H9 (cell line): ENCODE results near the gene LTBP4. TPM values are rescaled to one million over a fixed set of nuclear protein-coding genes. Genes with fewer than 3 reads are reported as not detected.

Experiments used
- DNase-seq: peaks from one replicate; pipeline ENCODE4 v3.0.0-alpha.2; 2017
- H2AFZ ChIP-seq: one replicate; pipeline ENCODE4 v1.6.1; 2013; ENCODE audit warnings: mild to moderate bottlenecking, low read length, control low read depth, moderate library complexity
- H2AK5ac ChIP-seq: 2 replicates; pipeline ENCODE4 v1.6.1; 2013; ENCODE audit warnings: low read length, control low read depth, mixed read lengths; ENCODE audit not compliant: insufficient read length
- H2BK120ac ChIP-seq: one replicate; pipeline ENCODE4 v1.6.1; 2013; ENCODE audit warnings: low read depth, mild to moderate bottlenecking, low read length, control low read depth, inconsistent platforms; ENCODE audit not compliant: poor library complexity, severe bottlenecking
- H2BK12ac ChIP-seq: 2 replicates; pipeline ENCODE4 v1.6.1; 2013; ENCODE audit warnings: low read length, control low read depth, mixed read lengths, low read depth; ENCODE audit not compliant: insufficient read length
- H2BK15ac ChIP-seq: 2 replicates; pipeline ENCODE4 v1.6.1; 2013; ENCODE audit warnings: low read depth, low read length, control low read depth
- H2BK20ac ChIP-seq: one replicate; pipeline ENCODE4 v1.6.1; 2013; ENCODE audit warnings: low read depth, mild to moderate bottlenecking, low read length, control low read depth, inconsistent platforms; ENCODE audit not compliant: poor library complexity, severe bottlenecking
- H2BK5ac ChIP-seq: 2 replicates; pipeline ENCODE4 v1.6.1; 2013; ENCODE audit warnings: low read length, control low read depth, mixed read lengths; ENCODE audit not compliant: insufficient read length
- H3K14ac ChIP-seq: 2 replicates; pipeline ENCODE4 v1.6.1; 2013; ENCODE audit warnings: low read length, control low read depth; ENCODE audit not compliant: insufficient read depth
- H3K18ac ChIP-seq: 2 replicates; pipeline ENCODE4 v1.6.1; 2013; ENCODE audit warnings: low read depth, mild to moderate bottlenecking, mixed read lengths, low read length, control low read depth; ENCODE audit not compliant: insufficient read length
- H3K23ac ChIP-seq: 2 replicates; pipeline ENCODE4 v1.6.1; 2013; ENCODE audit warnings: low read length, control low read depth, mixed read lengths, low read depth; ENCODE audit not compliant: insufficient read length
- H3K23me2 ChIP-seq: 2 replicates; pipeline ENCODE4 v1.6.1; 2013; ENCODE audit warnings: low read depth, mild to moderate bottlenecking, mixed read lengths, low read length, control low read depth; ENCODE audit not compliant: insufficient read length, poor library complexity, severe bottlenecking
- H3K27ac ChIP-seq: 2 replicates; pipeline ENCODE4 v1.5.1; 2013; ENCODE audit warnings: low read length, control low read depth, mixed read lengths, low read depth; ENCODE audit not compliant: insufficient read length
- H3K27me3 ChIP-seq: 2 replicates; pipeline ENCODE4 v1.6.1; 2013; ENCODE audit warnings: low read length, control low read depth, inconsistent platforms; ENCODE audit not compliant: insufficient read depth
- H3K4ac ChIP-seq: 2 replicates; pipeline ENCODE4 v1.6.1; 2013; ENCODE audit warnings: low read depth, mild to moderate bottlenecking, control low read depth, inconsistent platforms, low read length, moderate library complexity
- H3K4me1 ChIP-seq: 2 replicates; pipeline ENCODE4 v1.6.1; 2013; ENCODE audit warnings: low read length, control low read depth, inconsistent platforms; ENCODE audit not compliant: insufficient read depth
- H3K4me2 ChIP-seq: 2 replicates; pipeline ENCODE4 v1.6.1; 2013; ENCODE audit warnings: low read length, control low read depth, mixed read lengths; ENCODE audit not compliant: insufficient read length, insufficient read depth
- H3K56ac ChIP-seq: 2 replicates; pipeline ENCODE4 v1.6.1; 2013; ENCODE audit warnings: low read depth, mild to moderate bottlenecking, mixed read lengths, low read length, control low read depth; ENCODE audit not compliant: insufficient read length
- H3K79me1 ChIP-seq: 2 replicates; pipeline ENCODE4 v1.6.1; 2013; ENCODE audit warnings: low read depth, mild to moderate bottlenecking, moderate library complexity, low read length, control low read depth, inconsistent platforms; ENCODE audit not compliant: insufficient read depth, poor library complexity, severe bottlenecking
- H3K79me2 ChIP-seq: 2 replicates; pipeline ENCODE4 v1.6.1; 2013; ENCODE audit warnings: low read length, control low read depth, inconsistent platforms; ENCODE audit not compliant: insufficient read depth
- H3K9ac ChIP-seq: 2 replicates; pipeline ENCODE4 v1.6.1; 2013; ENCODE audit warnings: low read length, control low read depth, mixed read lengths; ENCODE audit not compliant: insufficient read length; ENCODE audit errors: extremely low read depth
- H3K9me3 ChIP-seq: one replicate; pipeline ENCODE4 v1.6.1; 2013; ENCODE audit warnings: low read depth, low read length, inconsistent platforms; ENCODE audit not compliant: control insufficient read depth
- H3T11ph ChIP-seq: one replicate; pipeline ENCODE4 v1.6.1; 2013; ENCODE audit warnings: mild to moderate bottlenecking, low read length, control low read depth, inconsistent platforms
- H4K20me1 ChIP-seq: one replicate; pipeline ENCODE4 v1.6.1; 2013; ENCODE audit not compliant: control insufficient read depth, insufficient read length, insufficient read depth
- H4K5ac ChIP-seq: 2 replicates; pipeline ENCODE4 v1.6.1; 2013; ENCODE audit warnings: low read depth, mild to moderate bottlenecking, mixed read lengths, low read length, control low read depth; ENCODE audit not compliant: insufficient read length
- H4K8ac ChIP-seq: replicated peaks from 2 replicates; pipeline ENCODE4 v1.6.1; 2013; ENCODE audit warnings: low read length, control low read depth, mixed read lengths, low read depth; ENCODE audit not compliant: insufficient read length
- H4K91ac ChIP-seq: 2 replicates; pipeline ENCODE4 v1.6.1; 2013; ENCODE audit warnings: low read depth, mild to moderate bottlenecking, moderate library complexity, mixed read lengths, low read length, control low read depth; ENCODE audit not compliant: insufficient read length
- H3K27ac Mint-ChIP-seq, 3 experiments: 2 replicates in 2 of 3; 3 replicates in 1 of 3; pipeline ENCODE4 v1.8.0; 2020 to 2021; ENCODE audit warnings: mixed read lengths in 3 of 3, mild to moderate bottlenecking in 1 of 3, moderate library complexity in 1 of 3
- H3K27me3 Mint-ChIP-seq: 2 replicates; pipeline ENCODE4 v1.8.0; 2021; ENCODE audit warnings: low read depth, mild to moderate bottlenecking, moderate library complexity, mixed read lengths
- H3K36me3 Mint-ChIP-seq, 3 experiments: 2 replicates in 2 of 3; 3 replicates in 1 of 3; pipeline ENCODE4 v1.8.0; 2020 to 2021; ENCODE audit warnings: low read depth in 3 of 3, mixed read lengths in 3 of 3; ENCODE audit not compliant: insufficient read depth in 1 of 3
- H3K4me1 Mint-ChIP-seq, 2 experiments: 2 replicates each; pipeline ENCODE4 v1.8.0; 2020; ENCODE audit warnings: mixed read lengths in 2 of 2
- H3K4me3 Mint-ChIP-seq, 2 experiments: 2 replicates in 1 of 2; 3 replicates in 1 of 2; pipeline ENCODE4 v1.8.0; 2020 to 2021; ENCODE audit warnings: mild to moderate bottlenecking in 2 of 2, mixed read lengths in 2 of 2, moderate library complexity in 1 of 2
- H3K9me3 Mint-ChIP-seq, 2 experiments: 2 replicates in 1 of 2; 3 replicates in 1 of 2; pipeline ENCODE4 v1.8.0; 2020; ENCODE audit warnings: mild to moderate bottlenecking in 2 of 2, mixed read lengths in 2 of 2, moderate library complexity in 1 of 2
- WGBS: extraction: QIAGEN DNeasy Blood & Tissue Kit; methylation state at CpG from one replicate; pipeline ENCODE4 v1.1.7; 2013; ENCODE audit warnings: missing lambda C conversion rate, low lambda C conversion rate, mixed read lengths; ENCODE audit not compliant: insufficient read length; ENCODE audit errors: extremely low coverage; 5-methylcytosine and 5-hydroxymethylcytosine counted together
- total RNA-seq: library from RNA; stranded (reverse); gene quantifications from 2 replicates; pipeline ENCODE4 v1.2.1, GENCODE V29; 2021
- TF ChIP-seq, protein P1 (sequence below): fragments of 200-600 bp; sonication (generic); conservative IDR thresholded peaks from 3 replicates; pipeline ENCODE4 v1.8.0; 2021; ENCODE audit warnings: antibody characterized with exemption, mild to moderate bottlenecking

LTBP4 gene
- total RNA-seq, 1 experiment from 2014 or later, result 129 TPM

DNA sequence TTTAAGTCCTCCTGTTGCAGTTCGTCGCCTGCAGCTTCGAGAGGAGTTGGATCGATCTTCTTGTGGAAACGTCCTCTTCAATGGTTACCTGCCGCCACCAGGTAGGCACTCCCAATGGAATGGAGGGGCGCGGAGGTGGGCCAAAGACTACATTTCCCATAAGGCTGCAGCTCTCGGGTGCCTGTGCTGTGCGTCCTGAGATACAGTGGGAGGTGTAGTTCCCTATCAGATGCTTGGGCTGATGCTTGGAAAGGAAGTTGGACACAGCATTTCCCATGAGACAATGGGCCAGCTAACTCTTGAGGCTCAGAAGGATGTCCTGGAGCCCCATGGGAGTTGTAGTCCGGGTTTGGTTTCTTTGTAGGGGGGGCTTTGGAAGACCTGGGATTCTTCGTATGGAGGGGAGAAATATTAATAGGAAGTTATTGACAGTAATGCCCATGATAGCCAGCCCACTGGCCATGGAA, 22.7 kb upstream of the LTBP4 start:
- peak overlapping the region; percentile 17 for H3K4me2 ChIP-seq
- H3T11ph ChIP-seq, result no peak overlapping the region
- H2BK20ac ChIP-seq, result no peak overlapping the region
- no peaks in the 10 kb centered on the region for H3K79me2 ChIP-seq
- Mint-ChIP-seq H3K27me3 (no peaks in the 10 kb centered on the region; the same call in 1 of the 2 replicates), H3K9me3 (no peaks in the 10 kb centered on the region), H3K4me1 (peaks cover 16 to 21% of the 10 kb centered on the region in 2 experiments), H3K27ac (peak overlapping the region in 2 of 3 experiments; percentile 9 to 19; a peak in 2 of 7 replicates), H3K4me3 (peak overlapping the region; percentile 85 to 95), H3K36me3 (peaks cover 15 to 42% (median 29%) of the 10 kb centered on the region in 3 experiments)
- no CpG with 5 or more reads among the region's 12 CpGs for WGBS
- no peaks in the 10 kb centered on the region for H3K79me1 ChIP-seq
- peak; percentile 92 for DNase-seq
- no peaks in the 10 kb centered on the region for H3K27me3 ChIP-seq
- H4K5ac ChIP-seq, result no peak overlapping the region
- H4K8ac ChIP-seq, result no peak overlapping the region
- no peak overlapping the region for H3K4ac ChIP-seq
- no peak overlapping the region for H3K27ac ChIP-seq
- TF ChIP-seq, protein P1, sequence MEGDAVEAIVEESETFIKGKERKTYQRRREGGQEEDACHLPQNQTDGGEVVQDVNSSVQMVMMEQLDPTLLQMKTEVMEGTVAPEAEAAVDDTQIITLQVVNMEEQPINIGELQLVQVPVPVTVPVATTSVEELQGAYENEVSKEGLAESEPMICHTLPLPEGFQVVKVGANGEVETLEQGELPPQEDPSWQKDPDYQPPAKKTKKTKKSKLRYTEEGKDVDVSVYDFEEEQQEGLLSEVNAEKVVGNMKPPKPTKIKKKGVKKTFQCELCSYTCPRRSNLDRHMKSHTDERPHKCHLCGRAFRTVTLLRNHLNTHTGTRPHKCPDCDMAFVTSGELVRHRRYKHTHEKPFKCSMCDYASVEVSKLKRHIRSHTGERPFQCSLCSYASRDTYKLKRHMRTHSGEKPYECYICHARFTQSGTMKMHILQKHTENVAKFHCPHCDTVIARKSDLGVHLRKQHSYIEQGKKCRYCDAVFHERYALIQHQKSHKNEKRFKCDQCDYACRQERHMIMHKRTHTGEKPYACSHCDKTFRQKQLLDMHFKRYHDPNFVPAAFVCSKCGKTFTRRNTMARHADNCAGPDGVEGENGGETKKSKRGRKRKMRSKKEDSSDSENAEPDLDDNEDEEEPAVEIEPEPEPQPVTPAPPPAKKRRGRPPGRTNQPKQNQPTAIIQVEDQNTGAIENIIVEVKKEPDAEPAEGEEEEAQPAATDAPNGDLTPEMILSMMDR, result no peak
- H2BK5ac ChIP-seq, result no peak overlapping the region
- H3K9ac ChIP-seq, result no peak overlapping the region
- H3K14ac ChIP-seq, result no peak overlapping the region
- no peak overlapping the region for H3K56ac ChIP-seq
- H2BK120ac ChIP-seq, result no peak overlapping the region
- H2BK15ac ChIP-seq, result no peak overlapping the region
- H3K9me3 ChIP-seq, result no peaks in the 10 kb centered on the region
- H2BK12ac ChIP-seq, result no peak overlapping the region
- no peak overlapping the region for H4K91ac ChIP-seq
- peaks cover 9% of the 10 kb centered on the region for H3K23me2 ChIP-seq
- no peak overlapping the region for H2AFZ ChIP-seq
- H3K18ac ChIP-seq, result no peak overlapping the region
- H3K23ac ChIP-seq, result no peak overlapping the region
- peaks cover 3% of the 10 kb centered on the region; the same call in 1 of the 2 replicates for H3K4me1 ChIP-seq
- H2AK5ac ChIP-seq, result no peak overlapping the region
- H4K20me1 ChIP-seq, result no peaks in the 10 kb centered on the region
